Caki2 (cell line): Measurements from ENCODE around the gene KIRREL3. TPM values are rescaled to one million over a fixed set of nuclear protein-coding genes. Genes with fewer than 3 reads are reported as not detected.

Experiments
- DNase-seq: peaks from one replicate; pipeline ENCODE4 v3.0.0-alpha.2; 2015; ENCODE audit warnings: low read depth
- in situ Hi-C: cut with HindIII; loops from 2 replicates; pipeline ENCODE4 v1.10.0; 2016; ENCODE audit warnings: low sequenced_read_pairs, low pct_unique_long_range_greater_than_20kb, mixed read lengths
- total RNA-seq: library from RNA; depleted of rRNA; stranded (reverse); fragments of >200 nt; shearing (Covaris generic); gene quantifications from 2 replicates; pipeline ENCODE4 v1.2.3, GENCODE V29; 2014; ENCODE audit warnings: low replicate concordance

Gene KIRREL3
- total RNA-seq, 1 experiment from 2014 or later = 6.4 TPM

GRCh38 chr11:126498281-126498680, 502.3 kb downstream of the KIRREL3 start:
- in situ Hi-C loops = no loop called here
- no peak for DNase-seq

- in situ Hi-C loops = no loop called here
- DNase-seq = no peak
Measured at GRCh38 chr11:126497581-126498122, 502.9 kb downstream of the KIRREL3 start.

GRCh38 chr11:126496576-126497337, 503.8 kb downstream of the KIRREL3 start:
- in situ Hi-C loops = no loop called here
- no peak for DNase-seq

GRCh38 chr11:126495281-126496220, 505.0 kb downstream of the KIRREL3 start:
- DNase-seq = no peak
- in situ Hi-C loops = no loop called here

GRCh38 chr11:126494831-126495230, 505.7 kb downstream of the KIRREL3 start:
- in situ Hi-C loops = no loop called here
- DNase-seq = no peak

GRCh38 chr11:126492331-126493082, 508.1 kb downstream of the KIRREL3 start:
- in situ Hi-C loops = no loop called here

GRCh38 chr11:126491092-126491491, 509.5 kb downstream of the KIRREL3 start:
- in situ Hi-C loops = no loop called here
- DNase-seq = no peak

More at GRCh38 chr11:126492331-126493082, 508.1 kb downstream of the KIRREL3 start:
- DNase-seq = no peak

GRCh38 chr11:126489836-126490660, 510.5 kb downstream of the KIRREL3 start:
- in situ Hi-C loops = no loop called here
- no peak for DNase-seq

- in situ Hi-C loops = no loop called here
- DNase-seq = no peak
Measured at GRCh38 chr11:126488591-126489370, 511.8 kb downstream of the KIRREL3 start.

GRCh38 chr11:126487711-126488110, 512.9 kb downstream of the KIRREL3 start:
- no peak for DNase-seq
- in situ Hi-C loops = no loop called here

GRCh38 chr11:126485986-126486635, 514.5 kb downstream of the KIRREL3 start:
- DNase-seq = no peak
- in situ Hi-C loops = no loop called here

- no peak for DNase-seq
- in situ Hi-C loops = no loop called here
Measured at GRCh38 chr11:126485021-126485792, 515.4 kb downstream of the KIRREL3 start.

- in situ Hi-C loops = no loop called here
- no peak for DNase-seq
Measured at GRCh38 chr11:126484266-126484665, 516.3 kb downstream of the KIRREL3 start.

GRCh38 chr11:126483621-126484195, 516.9 kb downstream of the KIRREL3 start:
- in situ Hi-C loops = no loop called here
- no peak for DNase-seq

GRCh38 chr11:126482586-126483108, 517.9 kb downstream of the KIRREL3 start:
- DNase-seq = no peak
- in situ Hi-C loops = no loop called here
